Mesendoderm (in vitro differentiated cells): ENCODE data around the gene TMEM169.

Experiments
- DNase-seq: peaks from one replicate; pipeline ENCODE4 v3.0.0; 2013
- H2AK5ac ChIP-seq: 2 replicates; pipeline ENCODE4 v1.6.1; 2013; ENCODE audit warnings: low read length, inconsistent platforms
- H2BK120ac ChIP-seq: 2 replicates; pipeline ENCODE4 v1.6.1; 2013; ENCODE audit warnings: low read depth, mild to moderate bottlenecking, low read length, moderate library complexity, mixed read lengths
- H2BK15ac ChIP-seq: replicated peaks from 2 replicates; pipeline ENCODE4 v1.6.1; 2013; ENCODE audit warnings: low read depth, mild to moderate bottlenecking, moderate library complexity
- H2BK5ac ChIP-seq: 2 replicates; pipeline ENCODE4 v1.6.1; 2013; ENCODE audit warnings: low read length, inconsistent platforms
- H3K18ac ChIP-seq: 2 replicates; pipeline ENCODE4 v1.6.1; 2013; ENCODE audit warnings: mild to moderate bottlenecking, low read length, mixed read lengths
- H3K23ac ChIP-seq: one replicate; pipeline ENCODE4 v1.6.1; 2013; ENCODE audit warnings: low read length
- H3K27ac ChIP-seq: 2 replicates; pipeline ENCODE4 v1.5.1; 2013; ENCODE audit warnings: low read depth, mild to moderate bottlenecking, inconsistent platforms, low read length, moderate library complexity
- H3K27me3 ChIP-seq: 2 replicates; pipeline ENCODE4 v1.6.1; 2013; ENCODE audit warnings: low read length, control low read depth, mild to moderate bottlenecking, inconsistent platforms; ENCODE audit not compliant: insufficient read depth, poor library complexity
- H3K36me3 ChIP-seq: 2 replicates; pipeline ENCODE4 v1.6.1; 2013; ENCODE audit warnings: low read length, inconsistent platforms; ENCODE audit not compliant: control insufficient read depth, insufficient read depth
- H3K4ac ChIP-seq: one replicate; pipeline ENCODE4 v1.6.1; 2013; ENCODE audit warnings: low read depth, mild to moderate bottlenecking, low read length, moderate library complexity
- H3K4me1 ChIP-seq: 2 replicates; pipeline ENCODE4 v1.6.1; 2013; ENCODE audit warnings: low read depth, low read length, inconsistent platforms; ENCODE audit not compliant: control insufficient read depth
- H3K4me2 ChIP-seq: 2 replicates; pipeline ENCODE4 v1.6.1; 2013; ENCODE audit warnings: low read length
- H3K4me3 ChIP-seq: 2 replicates; pipeline ENCODE4 v1.5.1; 2013; ENCODE audit warnings: mild to moderate bottlenecking, low read length
- H3K56ac ChIP-seq: one replicate; pipeline ENCODE4 v1.6.1; 2013; ENCODE audit warnings: low read length
- H3K79me1 ChIP-seq: 2 replicates; pipeline ENCODE4 v1.6.1; 2013; ENCODE audit warnings: low read length, inconsistent platforms
- H3K79me2 ChIP-seq: 2 replicates; pipeline ENCODE4 v1.6.1; 2013; ENCODE audit warnings: mild to moderate bottlenecking, low read length; ENCODE audit not compliant: control insufficient read depth, insufficient read depth
- H3K9ac ChIP-seq: 2 replicates; pipeline ENCODE4 v1.6.1; 2013; ENCODE audit warnings: low read length, inconsistent platforms
- H4K5ac ChIP-seq: one replicate; pipeline ENCODE4 v1.6.1; 2013; ENCODE audit warnings: low read length
- H4K8ac ChIP-seq: one replicate; pipeline ENCODE4 v1.6.1; 2013; ENCODE audit warnings: low read depth, mild to moderate bottlenecking, control low read depth, low read length, moderate library complexity
- WGBS: extraction: QIAGEN DNeasy Blood & Tissue Kit; methylation state at CpG from one replicate; pipeline ENCODE4 v1.1.7; 2013; ENCODE audit warnings: low lambda C conversion rate, missing lambda C conversion rate; ENCODE audit not compliant: insufficient coverage; ENCODE audit errors: extremely low coverage; 5-methylcytosine and 5-hydroxymethylcytosine counted together

Gene TMEM169

DNA sequence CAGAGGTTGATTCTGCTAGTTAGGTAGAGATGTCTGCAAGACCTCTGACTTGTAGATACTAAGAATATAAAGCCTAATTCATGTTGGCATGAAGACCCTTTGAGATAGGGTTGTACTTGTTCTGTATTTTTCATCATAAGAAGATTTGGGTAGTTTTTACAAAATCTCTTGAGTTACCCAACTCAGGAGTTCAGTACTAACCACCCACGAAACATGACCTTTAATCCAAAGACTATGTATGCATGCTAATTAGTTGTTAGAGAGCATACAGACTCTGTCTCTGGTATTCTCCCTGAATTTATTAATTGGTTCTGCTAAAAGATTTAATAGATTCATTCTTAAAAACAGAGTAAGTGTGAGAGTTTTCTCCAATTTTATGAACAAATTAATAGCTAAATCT is 17.1 kb upstream of the TMEM169 start:
- WGBS = no CpG with 5 or more reads among the region's 1 CpG
- no peak overlapping the region for H4K5ac ChIP-seq
- DNase-seq = no peak
- H3K23ac ChIP-seq = no peak overlapping the region
- H2BK15ac ChIP-seq = no peak overlapping the region
- H3K4me3 ChIP-seq = no peak overlapping the region
- H3K4me2 ChIP-seq = no peak overlapping the region
- no peak overlapping the region for H3K27ac ChIP-seq
- no peak overlapping the region for H3K18ac ChIP-seq
- no peaks in the 10 kb centered on the region for H3K4me1 ChIP-seq
- no peak overlapping the region for H4K8ac ChIP-seq
- no peaks in the 10 kb centered on the region for H3K36me3 ChIP-seq
- no peaks in the 10 kb centered on the region for H3K27me3 ChIP-seq
- no peak overlapping the region for H3K4ac ChIP-seq
- H2BK120ac ChIP-seq = no peak overlapping the region
- H3K79me2 ChIP-seq = no peaks in the 10 kb centered on the region
- H3K9ac ChIP-seq = no peak overlapping the region
- no peak overlapping the region for H2BK5ac ChIP-seq
- no peaks in the 10 kb centered on the region for H3K79me1 ChIP-seq
- H3K56ac ChIP-seq = no peak overlapping the region
- no peak overlapping the region for H2AK5ac ChIP-seq

DNA sequence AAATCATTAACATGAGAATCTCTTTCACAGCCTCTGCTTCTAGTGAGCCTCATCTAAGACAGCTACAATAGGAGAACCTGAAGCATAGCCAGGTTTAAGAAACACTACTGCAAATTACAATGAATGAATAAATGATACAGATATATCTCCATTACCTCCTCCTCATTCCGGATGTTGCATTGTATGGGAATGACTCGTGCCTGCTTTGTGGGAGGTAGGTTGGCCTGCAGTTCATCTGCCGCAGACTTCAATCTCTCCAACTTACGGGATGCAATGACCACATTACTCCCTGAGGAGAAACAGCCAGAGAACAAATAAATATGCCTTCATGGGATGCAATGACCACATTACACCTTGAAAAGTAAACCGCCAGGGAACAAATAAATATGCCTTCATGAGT is 15.5 kb upstream of the TMEM169 start:
- Histone ChIP-seq H3K4me1 (no peaks in the 10 kb centered on the region), H2BK15ac (no peak overlapping the region), H2AK5ac (no peak overlapping the region), H2BK5ac (no peak overlapping the region), H3K9ac (no peak overlapping the region), H3K4me2 (no peak overlapping the region), H2BK120ac (no peak overlapping the region), H3K4me3 (no peak overlapping the region), H3K79me2 (no peaks in the 10 kb centered on the region), H3K36me3 (no peaks in the 10 kb centered on the region), H3K23ac (no peak overlapping the region), H3K4ac (no peak overlapping the region), H3K18ac (no peak overlapping the region), H3K27ac (no peak overlapping the region), H3K79me1 (no peaks in the 10 kb centered on the region), H4K8ac (no peak overlapping the region), H3K27me3 (no peaks in the 10 kb centered on the region), H3K56ac (no peak overlapping the region), H4K5ac (no peak overlapping the region)
- no peak for DNase-seq
- WGBS = no CpG with 5 or more reads among the region's 5 CpGs

- H3K18ac ChIP-seq = no peak overlapping the region
- H3K4me3 ChIP-seq = no peak overlapping the region
- no peak overlapping the region for H3K4me2 ChIP-seq
- no peaks in the 10 kb centered on the region for H3K36me3 ChIP-seq
- H4K5ac ChIP-seq = no peak overlapping the region
- no CpG with 5 or more reads among the region's 2 CpGs for WGBS
- H4K8ac ChIP-seq = no peak overlapping the region
- H3K27ac ChIP-seq = no peak overlapping the region
- no peak overlapping the region for H2BK15ac ChIP-seq
- H3K23ac ChIP-seq = no peak overlapping the region
- H2BK120ac ChIP-seq = no peak overlapping the region
- H3K4ac ChIP-seq = no peak overlapping the region
- no peak overlapping the region for H3K9ac ChIP-seq
- H3K56ac ChIP-seq = no peak overlapping the region
- no peak overlapping the region for H2AK5ac ChIP-seq
- DNase-seq = no peak
- no peaks in the 10 kb centered on the region for H3K4me1 ChIP-seq
- no peaks in the 10 kb centered on the region for H3K79me1 ChIP-seq
- H3K27me3 ChIP-seq = no peaks in the 10 kb centered on the region
- H2BK5ac ChIP-seq = no peak overlapping the region
- no peaks in the 10 kb centered on the region for H3K79me2 ChIP-seq
Observed at GRCh38 chr2:216069028-216069427, 12.7 kb upstream of the TMEM169 start.

GRCh38 chr2:216070195-216070594 is 11.5 kb upstream of the TMEM169 start:
- Histone ChIP-seq H2BK120ac (no peak overlapping the region), H3K23ac (no peak overlapping the region), H2BK15ac (no peak overlapping the region), H3K4me1 (no peaks in the 10 kb centered on the region), H2AK5ac (no peak overlapping the region), H3K18ac (no peak overlapping the region), H3K4me3 (no peak overlapping the region), H3K79me1 (no peaks in the 10 kb centered on the region), H3K79me2 (no peaks in the 10 kb centered on the region), H3K27ac (no peak overlapping the region), H3K36me3 (no peaks in the 10 kb centered on the region), H4K8ac (no peak overlapping the region), H3K4ac (no peak overlapping the region), H4K5ac (no peak overlapping the region), H2BK5ac (no peak overlapping the region), H3K56ac (no peak overlapping the region), H3K4me2 (no peak overlapping the region), H3K9ac (no peak overlapping the region), H3K27me3 (no peaks in the 10 kb centered on the region)
- no CpG with 5 or more reads among the region's 6 CpGs for WGBS
- DNase-seq = no peak

- H3K27me3 ChIP-seq = no peaks in the 10 kb centered on the region
- no peak for DNase-seq
- H3K36me3 ChIP-seq = no peaks in the 10 kb centered on the region
- H3K56ac ChIP-seq = no peak overlapping the region
- no peaks in the 10 kb centered on the region for H3K79me1 ChIP-seq
- no peak overlapping the region for H2BK120ac ChIP-seq
- H4K8ac ChIP-seq = no peak overlapping the region
- no peak overlapping the region for H2BK5ac ChIP-seq
- H3K79me2 ChIP-seq = no peaks in the 10 kb centered on the region
- H4K5ac ChIP-seq = no peak overlapping the region
- no peak overlapping the region for H3K4me3 ChIP-seq
- H3K4ac ChIP-seq = no peak overlapping the region
- H3K4me2 ChIP-seq = no peak overlapping the region
- H3K9ac ChIP-seq = no peak overlapping the region
- H3K23ac ChIP-seq = no peak overlapping the region
- no peak overlapping the region for H3K27ac ChIP-seq
- H2BK15ac ChIP-seq = no peak overlapping the region
- no peaks in the 10 kb centered on the region for H3K4me1 ChIP-seq
- H3K18ac ChIP-seq = no peak overlapping the region
- WGBS = no CpG with 5 or more reads among the region's 12 CpGs
- H2AK5ac ChIP-seq = no peak overlapping the region
Observed at GRCh38 chr2:216071111-216071851, 10.4 kb upstream of the TMEM169 start.

- Histone ChIP-seq H4K8ac (no peak overlapping the region), H3K18ac (no peak overlapping the region), H3K79me2 (no peaks in the 10 kb centered on the region), H3K4me1 (no peaks in the 10 kb centered on the region), H3K36me3 (no peaks in the 10 kb centered on the region), H4K5ac (no peak overlapping the region), H3K4me3 (no peak overlapping the region), H3K23ac (no peak overlapping the region), H3K56ac (no peak overlapping the region), H3K9ac (no peak overlapping the region), H2BK120ac (no peak overlapping the region), H2BK15ac (no peak overlapping the region), H2AK5ac (no peak overlapping the region), H3K27ac (no peak overlapping the region), H3K4ac (no peak overlapping the region), H3K4me2 (no peak overlapping the region), H2BK5ac (no peak overlapping the region), H3K79me1 (no peaks in the 10 kb centered on the region), H3K27me3 (no peaks in the 10 kb centered on the region)
- no peak for DNase-seq
Observed at GRCh38 chr2:216072473-216072872, 9.2 kb upstream of the TMEM169 start.
